Sigmoid colon (tissue), 4 donors: Measurements from ENCODE around the gene MAP1S.

Experiments used
- CTCF ChIP-seq, 4 experiments: fragments of 450-650 bp in 3 of 4; fragments of 200-600 bp in 1 of 4; IDR thresholded peaks; one replicate each; pipeline ENCODE4 v1.5.1; 2016 to 2019; ENCODE audit warnings: antibody characterized with exemption in 4 of 4, mild to moderate bottlenecking in 3 of 4, moderate library complexity in 2 of 4
- EP300 ChIP-seq, 4 donors: sonication (generic); formaldehyde crosslinking; IDR thresholded peaks; one replicate each; pipeline ENCODE4 v1.6.1; 2017; ENCODE audit warnings: antibody characterized with exemption in 4 of 4
- POLR2A ChIP-seq, 2 donors: fragments of 450-650 bp; IDR thresholded peaks; one replicate each; pipeline ENCODE4 v1.6.1; 2016; ENCODE audit warnings: antibody characterized with exemption in 2 of 2, mild to moderate bottlenecking in 2 of 2, moderate library complexity in 2 of 2

GRCh38 chr19:17755977-17756670 lies 36.8 kb downstream of the MAP1S start:
- TF ChIP-seq CTCF (IDR thresholded peaks at IDR 0.05) (no peak), POLR2A (IDR thresholded peaks at IDR 0.05) (no peak), EP300 (IDR thresholded peaks at IDR 0.05) (no peak)
